PC-3 (cell line): ENCODE data around the gene ARHGAP5.

ENCODE experiments used
- CTCF ChIP-seq: fragments of 300-600 bp; sonication (generic); conservative IDR thresholded peaks from 2 replicates; pipeline ENCODE4 v1.5.1; 2017; ENCODE audit warnings: antibody characterized with exemption, low read depth, mild to moderate bottlenecking, low read length
- EZH2 ChIP-seq: fragments of 300-600 bp; sonication (generic); IDR thresholded peaks from one replicate; pipeline ENCODE4 v1.6.1; 2017; ENCODE audit warnings: antibody characterized with exemption, mild to moderate bottlenecking, low read length; ENCODE audit not compliant: unreplicated experiment

GRCh38 chr14:32137313-32137712 is 60.2 kb downstream of the ARHGAP5 start:
- TF ChIP-seq CTCF (no peak), EZH2 (no peak)
